SK-N-DZ (cell line): Measurements from ENCODE around the gene AMOTL1.
"Not testable (repeated sequence)": the region's sequence is repeated elsewhere in the genome, so short reads cannot be mapped to it uniquely, and the experiment has no call there.

Experiments used
- DNase-seq: peaks from one replicate; pipeline ENCODE4 v3.0.0-alpha.2; 2015; ENCODE audit warnings: low spot score

The AMOTL1 gene

GRCh38 chr11:94876645-94877442 is 108.7 kb downstream of the AMOTL1 start:
- no peak for DNase-seq

- no peak for DNase-seq
Measured at GRCh38 chr11:94877443-94878200, 109.5 kb downstream of the AMOTL1 start.

DNA sequence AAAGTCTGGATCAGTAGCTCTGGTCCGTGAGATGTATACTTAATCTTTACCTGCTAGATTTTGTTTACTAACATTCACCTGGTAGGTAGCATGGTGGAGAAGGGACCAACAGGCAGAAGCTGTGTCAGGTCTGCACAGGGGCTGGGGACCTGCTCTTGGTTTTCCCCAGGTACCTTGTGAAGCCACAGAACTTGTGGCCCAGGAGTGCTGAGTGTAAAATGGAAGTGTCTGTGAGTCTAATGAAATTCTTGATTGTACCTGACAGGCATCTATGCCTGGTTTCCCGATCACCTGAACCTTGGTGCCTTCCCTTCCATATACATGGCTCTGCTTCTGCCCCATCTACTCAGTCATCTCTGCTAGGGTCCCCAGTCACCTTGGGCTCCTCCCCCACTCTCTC is 110.8 kb downstream of the AMOTL1 start:
- DNase-seq = no peak

- DNase-seq = no peak
Measured at GRCh38 chr11:94880216-94880615, 112.1 kb downstream of the AMOTL1 start.

- DNase-seq = no peak
Measured at GRCh38 chr11:94882931-94883330, 114.8 kb downstream of the AMOTL1 start.

DNA sequence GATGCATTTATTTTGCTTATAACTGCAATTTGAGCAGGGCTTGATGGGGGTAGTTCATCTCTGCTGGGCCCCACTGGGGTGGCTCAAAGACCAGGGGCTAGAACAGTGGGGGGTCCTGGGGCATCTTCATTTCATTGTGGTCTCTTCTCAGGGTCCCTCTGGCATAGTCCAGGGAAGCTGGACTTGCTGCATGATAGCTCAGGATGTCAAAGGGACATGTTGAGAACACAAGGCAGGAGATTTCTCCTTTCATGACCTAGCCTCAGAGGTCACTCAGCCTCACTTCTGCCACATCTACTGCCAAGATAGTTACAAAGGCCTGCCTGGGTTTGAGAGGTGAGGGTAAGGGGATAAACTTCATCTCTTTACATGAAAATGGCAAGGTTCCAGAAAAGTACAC is 115.7 kb downstream of the AMOTL1 start:
- DNase-seq = no peak

- no peak for DNase-seq
Measured at GRCh38 chr11:94884376-94884775, 116.2 kb downstream of the AMOTL1 start.

DNA sequence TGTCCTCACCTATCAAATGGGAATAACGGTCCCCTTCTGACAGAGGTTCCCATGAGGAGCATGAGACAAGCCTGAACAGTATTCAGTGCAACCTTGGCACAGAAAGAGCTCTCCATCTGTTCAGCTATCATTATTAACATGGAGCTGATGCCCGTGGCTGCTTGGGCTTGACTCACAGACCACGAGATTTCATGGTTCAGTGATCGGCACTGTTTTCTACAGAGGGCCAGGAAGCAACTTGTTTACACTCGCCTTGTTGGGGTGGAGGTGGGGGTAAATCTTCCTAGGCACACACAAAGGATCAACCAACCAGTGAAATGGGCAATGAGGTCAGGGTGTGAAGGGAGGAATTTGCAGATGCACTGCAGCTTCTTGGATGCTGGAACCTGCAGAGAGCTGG is 117.0 kb downstream of the AMOTL1 start:
- no peak for DNase-seq

- DNase-seq = no peak
Measured at GRCh38 chr11:94885581-94885980, 117.4 kb downstream of the AMOTL1 start.

DNA sequence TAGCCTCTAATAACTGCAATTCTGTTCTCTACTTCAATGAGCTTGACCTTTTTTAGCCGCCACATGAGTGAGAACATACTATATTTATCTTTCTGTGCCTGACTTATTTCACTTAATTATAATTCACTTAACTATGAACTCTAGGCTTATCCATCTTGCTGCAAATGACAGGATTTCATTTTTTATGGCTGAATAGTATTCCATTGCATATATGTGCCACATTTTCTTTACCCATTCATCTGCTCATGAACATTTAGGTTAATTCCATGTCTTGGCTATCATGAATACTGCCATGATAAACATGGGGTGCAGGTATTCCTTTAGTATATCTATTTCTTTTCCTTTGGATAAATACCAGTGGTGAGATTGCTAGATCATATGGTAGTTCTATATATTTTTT is 120.0 kb downstream of the AMOTL1 start:
- DNase-seq = no peak

DNA sequence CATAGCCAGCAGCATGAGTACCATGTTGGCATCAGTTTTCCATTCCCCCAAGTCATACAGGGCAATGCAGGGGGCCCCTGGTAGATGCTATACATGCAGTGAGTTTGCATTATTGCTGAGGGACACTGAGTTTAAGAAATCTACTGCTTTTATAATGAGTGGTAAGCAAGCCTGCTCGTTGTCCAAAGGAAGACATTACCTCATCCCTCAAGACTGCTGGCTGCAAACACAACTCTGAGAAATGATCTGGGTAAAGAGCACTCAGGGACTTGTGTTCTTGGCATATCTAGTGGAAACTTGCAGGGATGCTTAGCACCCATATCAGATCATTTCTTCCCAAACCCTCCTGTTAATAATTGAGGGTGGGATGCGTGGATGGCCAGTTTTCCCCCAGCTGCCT is 127.3 kb downstream of the AMOTL1 start:
- DNase-seq = no peak

GRCh38 chr11:94895971-94896370 is 127.8 kb downstream of the AMOTL1 start:
- DNase-seq = no peak

GRCh38 chr11:94897330-94897768 is 129.2 kb downstream of the AMOTL1 start:
- peak; percentile 86 for DNase-seq

DNA sequence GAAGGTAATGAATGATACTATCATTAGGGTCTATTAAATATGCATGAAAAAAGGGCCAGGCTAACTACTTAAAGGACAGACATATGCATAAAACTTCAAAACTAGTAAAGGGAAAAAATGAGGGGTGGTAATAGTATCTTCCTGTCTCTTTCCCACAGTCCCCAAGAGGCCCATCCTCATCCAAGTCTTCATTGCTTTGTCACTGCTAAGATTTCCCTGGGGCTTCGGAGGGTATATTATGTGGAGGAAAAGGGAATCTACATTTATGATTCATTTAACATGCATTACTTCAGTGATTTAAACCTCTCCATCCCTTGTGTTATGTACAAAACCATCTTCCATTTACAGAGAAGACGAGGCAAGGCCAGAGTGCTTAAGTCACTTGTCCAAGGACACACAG is 139.1 kb downstream of the AMOTL1 start:
- no peak for DNase-seq

DNA sequence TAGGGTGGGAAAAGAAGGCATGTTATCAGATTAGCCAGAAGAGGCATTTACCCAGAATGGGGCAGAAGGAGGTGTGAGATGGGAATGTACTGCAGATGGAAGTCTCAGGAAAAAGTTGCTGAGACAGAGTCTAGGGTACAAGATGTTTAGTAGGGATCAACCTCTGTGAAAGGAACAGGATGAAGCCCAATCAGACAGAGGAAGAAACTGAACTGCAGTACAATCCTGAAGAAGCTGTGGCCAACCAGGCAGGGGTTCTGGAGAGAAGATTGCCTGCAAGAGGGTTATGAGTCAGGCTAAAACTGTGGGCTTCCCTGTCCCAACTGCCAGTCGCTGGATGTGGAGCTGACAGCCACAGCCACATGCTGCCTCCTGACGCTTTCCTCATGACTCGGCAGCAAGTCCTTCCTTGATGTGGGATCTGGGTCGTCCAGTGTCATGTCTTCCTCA is 141.2 kb downstream of the AMOTL1 start:
- no peak for DNase-seq

GRCh38 chr11:94910270-94910669 is 142.1 kb downstream of the AMOTL1 start:
- no peak for DNase-seq

GRCh38 chr11:94910779-94911178 is 142.6 kb downstream of the AMOTL1 start:
- DNase-seq = no peak

DNA sequence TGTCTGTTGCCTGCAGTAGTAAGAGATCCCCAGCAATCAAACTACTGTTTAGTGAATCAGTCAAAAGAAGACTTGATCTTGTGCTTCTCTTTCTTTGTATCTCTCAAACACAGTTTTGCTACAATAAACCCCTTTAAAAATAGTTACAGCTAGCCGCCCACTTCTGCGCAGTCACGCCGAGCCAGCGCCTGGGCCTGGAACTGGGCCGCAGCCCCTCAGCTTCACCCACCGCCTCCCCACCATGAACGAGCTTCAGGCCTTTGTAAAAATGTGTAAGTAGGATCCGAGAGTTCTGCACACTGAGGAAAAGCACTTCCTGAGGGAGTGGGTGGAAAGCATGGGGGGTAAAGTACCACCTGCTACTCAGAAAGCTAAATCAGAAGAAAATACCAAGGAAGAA is 144.7 kb downstream of the AMOTL1 start:
- DNase-seq = no peak

DNA sequence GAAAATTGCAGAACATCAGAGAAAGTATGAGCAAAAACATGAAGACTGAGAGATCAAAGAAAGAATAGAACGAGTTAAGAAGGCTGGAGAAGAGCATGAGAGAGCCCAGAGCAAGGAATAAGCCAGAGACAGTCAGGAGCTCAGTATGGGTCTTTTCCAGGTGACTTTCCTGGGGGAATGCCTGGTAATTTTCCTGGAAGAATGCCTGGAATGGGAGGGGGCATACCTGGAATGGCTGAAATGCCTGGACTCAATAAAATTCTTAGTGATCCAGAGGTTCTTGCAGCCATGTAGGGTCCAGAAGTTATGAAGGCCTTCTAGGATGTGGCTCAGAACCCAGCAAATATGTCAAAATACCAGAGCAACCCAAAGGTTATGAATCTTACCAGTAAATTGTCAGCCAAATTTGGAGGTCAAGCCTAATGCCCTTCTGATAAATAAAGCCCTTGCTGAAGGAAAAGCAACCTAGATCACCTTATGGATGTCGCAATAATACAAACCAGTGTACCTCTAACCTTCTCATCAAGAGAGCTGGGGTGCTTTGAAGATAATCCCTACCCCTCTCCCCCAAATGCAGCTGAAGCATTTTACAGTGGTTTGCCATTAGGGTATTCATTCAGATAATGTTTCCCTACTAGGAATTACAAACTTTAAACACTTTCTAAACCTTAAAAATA is 145.7 kb downstream of the AMOTL1 start:
- not testable (repeated sequence) for DNase-seq

DNA sequence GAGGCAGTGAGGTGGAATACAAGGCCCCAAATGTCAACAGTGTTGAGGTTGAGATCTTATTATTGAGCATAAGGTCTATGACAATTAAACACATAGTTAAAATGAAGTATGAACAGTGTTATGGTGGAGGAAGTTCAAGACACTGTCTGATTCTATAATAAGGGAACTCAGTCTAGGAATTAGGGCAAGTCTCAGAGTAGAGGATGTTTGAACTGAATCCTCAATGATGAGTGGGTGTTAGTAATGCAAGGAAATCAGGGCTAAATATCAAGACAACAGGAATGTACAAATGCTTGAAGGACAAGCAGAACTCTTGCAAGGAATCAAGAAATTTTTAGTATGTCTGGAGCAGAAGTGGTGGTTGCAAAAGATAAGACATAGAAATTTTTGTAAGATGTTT is 152.2 kb downstream of the AMOTL1 start:
- no peak for DNase-seq

DNA sequence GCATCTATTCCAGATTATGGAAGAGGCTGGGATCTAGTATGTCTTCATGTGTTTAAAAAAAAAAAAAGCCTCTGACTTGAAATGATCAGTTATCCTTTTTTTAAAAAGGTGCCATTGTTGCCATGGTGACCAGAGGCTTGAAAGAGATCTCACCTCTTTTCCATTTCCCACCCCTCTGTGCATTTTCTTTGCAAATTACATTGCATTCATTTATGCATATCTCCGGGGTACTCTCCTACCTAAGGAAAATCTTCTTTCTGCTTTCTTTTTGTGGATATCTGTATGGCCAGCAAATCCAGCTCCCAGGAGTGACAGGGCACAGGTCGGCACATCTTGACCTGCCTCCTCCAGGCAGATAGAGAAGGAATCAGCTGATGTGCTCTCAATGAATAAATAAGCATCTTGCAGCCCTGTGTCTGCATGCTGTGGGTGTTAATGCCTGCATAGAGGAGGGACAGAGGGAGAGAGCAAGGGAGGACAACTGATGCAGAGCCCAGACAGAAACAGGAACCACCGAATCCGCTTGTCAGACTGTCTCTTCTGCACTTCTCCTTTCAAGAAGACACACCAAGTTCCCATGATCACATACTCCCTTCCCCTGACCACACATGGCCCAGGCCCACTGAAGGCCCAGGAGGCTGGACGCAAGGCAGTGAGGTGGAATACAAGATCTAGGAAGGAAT is 154.3 kb downstream of the AMOTL1 start:
- no peak for DNase-seq

DNA sequence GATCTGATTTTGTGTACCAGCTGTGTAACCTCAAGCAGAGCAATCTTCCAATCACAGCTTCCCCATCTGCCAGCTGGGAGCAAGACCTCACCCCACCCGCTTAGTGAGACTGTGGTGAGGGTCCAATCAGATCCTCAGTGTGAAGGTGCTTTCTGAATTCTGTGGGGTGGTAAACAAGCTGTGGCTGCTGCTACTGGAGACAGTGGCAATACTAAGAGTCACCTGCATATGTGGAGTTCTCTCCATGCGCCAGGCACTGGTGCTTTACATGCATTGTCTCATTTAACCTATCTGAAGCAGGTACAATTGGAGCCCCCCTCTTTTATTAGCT is 154.8 kb downstream of the AMOTL1 start:
- DNase-seq = peak; percentile 52
